Coronary artery (tissue), 2 donors: ENCODE results near the gene KLK3.

Source experiments
- DNase-seq: peaks from one replicate; pipeline ENCODE4 v3.0.0-alpha.2; 2017; ENCODE audit warnings: low spot score
- H3K27ac ChIP-seq, 2 donors: fragments of 200-600 bp; sonication (generic); one replicate each; pipeline ENCODE4 v1.5.1; 2016 to 2019
- H3K4me3 ChIP-seq: fragments of 200-600 bp; sonication (generic); 2 replicates; pipeline ENCODE4 v1.5.1; 2016; ENCODE audit warnings: mild to moderate bottlenecking, moderate library complexity
- TF ChIP-seq, protein P1 (sequence below): fragments of 200-600 bp; sonication (generic); IDR thresholded peaks from one replicate; pipeline ENCODE4 v1.5.1; 2019; ENCODE audit warnings: antibody characterized with exemption

Gene KLK3

DNA sequence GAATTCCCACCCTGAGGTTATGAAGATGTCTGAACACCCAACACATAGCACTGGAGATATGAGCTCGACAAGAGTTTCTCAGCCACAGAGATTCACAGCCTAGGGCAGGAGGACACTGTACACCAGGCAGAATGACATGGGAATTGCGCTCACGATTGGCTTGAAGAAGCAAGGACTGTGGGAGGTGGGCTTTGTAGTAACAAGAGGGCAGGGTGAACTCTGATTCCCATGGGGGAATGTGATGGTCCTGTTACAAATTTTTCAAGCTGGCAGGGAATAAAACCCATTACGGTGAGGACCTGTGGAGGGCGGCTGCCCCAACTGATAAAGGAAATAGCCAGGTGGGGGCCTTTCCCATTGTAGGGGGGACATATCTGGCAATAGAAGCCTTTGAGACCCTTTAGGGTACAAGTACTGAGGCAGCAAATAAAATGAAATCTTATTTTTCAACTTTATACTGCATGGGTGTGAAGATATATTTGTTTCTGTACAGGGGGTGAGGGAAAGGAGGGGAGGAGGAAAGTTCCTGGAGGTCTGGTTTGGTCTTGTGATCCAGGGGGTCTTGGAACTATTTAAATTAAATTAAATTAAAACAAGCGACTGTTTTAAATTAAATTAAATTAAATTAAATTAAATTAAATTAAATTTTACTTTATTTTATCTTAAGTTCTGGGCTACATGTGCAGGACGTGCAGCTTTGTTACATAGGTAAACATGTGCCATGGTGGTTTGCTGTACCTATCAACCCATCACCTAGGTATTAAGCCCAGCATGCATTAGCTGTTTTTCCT is 7.0 kb downstream of the KLK3 start:
- TF ChIP-seq, protein P1, sequence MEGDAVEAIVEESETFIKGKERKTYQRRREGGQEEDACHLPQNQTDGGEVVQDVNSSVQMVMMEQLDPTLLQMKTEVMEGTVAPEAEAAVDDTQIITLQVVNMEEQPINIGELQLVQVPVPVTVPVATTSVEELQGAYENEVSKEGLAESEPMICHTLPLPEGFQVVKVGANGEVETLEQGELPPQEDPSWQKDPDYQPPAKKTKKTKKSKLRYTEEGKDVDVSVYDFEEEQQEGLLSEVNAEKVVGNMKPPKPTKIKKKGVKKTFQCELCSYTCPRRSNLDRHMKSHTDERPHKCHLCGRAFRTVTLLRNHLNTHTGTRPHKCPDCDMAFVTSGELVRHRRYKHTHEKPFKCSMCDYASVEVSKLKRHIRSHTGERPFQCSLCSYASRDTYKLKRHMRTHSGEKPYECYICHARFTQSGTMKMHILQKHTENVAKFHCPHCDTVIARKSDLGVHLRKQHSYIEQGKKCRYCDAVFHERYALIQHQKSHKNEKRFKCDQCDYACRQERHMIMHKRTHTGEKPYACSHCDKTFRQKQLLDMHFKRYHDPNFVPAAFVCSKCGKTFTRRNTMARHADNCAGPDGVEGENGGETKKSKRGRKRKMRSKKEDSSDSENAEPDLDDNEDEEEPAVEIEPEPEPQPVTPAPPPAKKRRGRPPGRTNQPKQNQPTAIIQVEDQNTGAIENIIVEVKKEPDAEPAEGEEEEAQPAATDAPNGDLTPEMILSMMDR = no peak
- DNase-seq = no peak
- no peak overlapping the region for H3K27ac ChIP-seq

DNA sequence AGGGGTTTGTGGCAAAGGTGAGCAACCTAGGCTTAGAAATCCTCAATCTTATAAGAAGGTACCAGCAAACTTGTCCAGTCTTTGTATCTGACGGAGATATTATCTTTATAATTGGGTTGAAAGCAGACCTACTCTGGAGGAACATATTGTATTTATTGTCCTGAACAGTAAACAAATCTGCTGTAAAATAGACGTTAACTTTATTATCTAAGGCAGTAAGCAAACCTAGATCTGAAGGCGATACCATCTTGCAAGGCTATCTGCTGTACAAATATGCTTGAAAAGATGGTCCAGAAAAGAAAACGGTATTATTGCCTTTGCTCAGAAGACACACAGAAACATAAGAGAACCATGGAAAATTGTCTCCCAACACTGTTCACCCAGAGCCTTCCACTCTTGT is 14.8 kb downstream of the KLK3 start:
- TF ChIP-seq, protein P1 = no peak
- H3K4me3 ChIP-seq = no peak overlapping the region
- no peak overlapping the region for H3K27ac ChIP-seq
- DNase-seq = no peak

More for the DNA sequence above, 7.0 kb downstream of the KLK3 start:
- H3K4me3 ChIP-seq = no peak overlapping the region

GRCh38 chr19:50870417-50871089 is 15.8 kb downstream of the KLK3 start:
- Histone ChIP-seq H3K4me3 (no peak overlapping the region), H3K27ac (no peak overlapping the region)
- DNase-seq = no peak
- TF ChIP-seq, protein P1 = no peak

DNA sequence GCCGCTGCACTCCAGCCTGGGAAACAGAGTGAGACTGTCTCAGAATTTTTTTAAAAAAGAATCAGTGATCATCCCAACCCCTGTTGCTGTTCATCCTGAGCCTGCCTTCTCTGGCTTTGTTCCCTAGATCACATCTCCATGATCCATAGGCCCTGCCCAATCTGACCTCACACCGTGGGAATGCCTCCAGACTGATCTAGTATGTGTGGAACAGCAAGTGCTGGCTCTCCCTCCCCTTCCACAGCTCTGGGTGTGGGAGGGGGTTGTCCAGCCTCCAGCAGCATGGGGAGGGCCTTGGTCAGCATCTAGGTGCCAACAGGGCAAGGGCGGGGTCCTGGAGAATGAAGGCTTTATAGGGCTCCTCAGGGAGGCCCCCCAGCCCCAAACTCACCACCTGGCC is 18.3 kb downstream of the KLK3 start, which contains the start of gene KLK2:
TSS of gene KLK2 (plus strand) at position 384 of the 400 bp plus-strand sequence. CDS start 35 bp downstream, outside the sequence.
- TF ChIP-seq, protein P1 = no peak
- DNase-seq = no peak

DNA sequence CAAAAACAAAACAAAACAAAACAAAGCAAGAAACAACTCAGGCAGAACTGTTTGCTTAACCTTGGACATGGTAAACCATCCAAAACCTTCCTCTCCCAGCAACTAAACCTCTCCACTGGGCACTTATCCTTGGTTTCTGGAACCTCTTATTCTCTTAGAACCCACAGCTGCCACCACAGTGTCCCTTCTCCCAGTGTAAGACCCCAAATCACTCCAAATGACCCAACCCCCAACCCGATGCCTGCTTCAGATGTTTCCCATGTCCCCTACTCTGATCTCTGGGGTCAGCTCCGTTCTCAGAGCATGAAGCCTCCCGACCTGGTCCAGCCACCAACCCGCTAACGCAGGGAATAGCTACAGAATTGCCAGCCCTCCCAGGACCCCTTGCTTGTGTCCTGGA is 19.5 kb downstream of the KLK3 start:
- TF ChIP-seq, protein P1 = no peak
- Histone ChIP-seq H3K4me3 (no peak overlapping the region), H3K27ac (no peak overlapping the region)
- no peak for DNase-seq

More for the DNA sequence above, 18.3 kb downstream of the KLK3 start, which contains the start of gene KLK2:
- no peak within 1 kb of the TSS for H3K27ac ChIP-seq
- no peak within 1 kb of the TSS for H3K4me3 ChIP-seq

DNA sequence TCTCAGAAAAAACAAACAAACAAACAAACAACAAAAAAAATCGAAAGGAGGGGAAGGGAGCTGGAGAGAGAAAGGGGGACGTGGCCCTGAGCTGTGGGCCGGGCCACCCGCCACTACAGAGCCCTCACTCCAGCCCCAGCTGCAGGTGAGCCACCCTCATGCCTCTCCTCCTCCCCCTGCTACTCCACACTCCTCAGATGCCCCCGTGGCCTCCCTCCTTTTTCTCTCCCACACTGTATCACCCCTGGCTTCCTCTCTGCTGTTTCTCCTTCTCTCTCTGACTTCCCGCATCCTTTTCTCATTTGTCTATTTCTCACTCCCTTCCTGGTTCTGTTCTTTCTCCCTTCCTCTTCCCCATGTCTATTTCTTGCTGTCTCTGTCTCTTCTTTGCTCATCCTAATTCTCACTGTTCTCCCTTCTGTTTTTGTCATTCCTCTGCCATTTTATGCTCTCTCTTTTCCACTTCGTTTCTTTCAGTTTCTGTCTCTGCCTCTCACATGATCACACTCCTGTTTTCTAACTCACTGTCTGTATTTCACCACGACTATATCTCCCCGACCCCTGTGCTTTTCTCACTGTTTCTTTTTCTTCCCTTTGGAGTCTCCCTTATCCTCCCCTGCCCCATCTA is 21.2 kb downstream of the KLK3 start:
- DNase-seq = no peak
- TF ChIP-seq, protein P1 = no peak

More for the DNA sequence above, 21.2 kb downstream of the KLK3 start:
- Histone ChIP-seq H3K27ac (no peak overlapping the region), H3K4me3 (no peak overlapping the region)
